ENCODE measurements around the gene SERGEF.

SERGEF gene

GRCh38 chr11:17865765-17866428, 146.9 kb downstream of the SERGEF start:
- Histone ChIP-seq H3K4me3 (ENCODE audit: low read length) (no peak overlapping the region), H3K9me3 (ENCODE audit: control insufficient read depth, insufficient read depth, low read length) (no peaks in the 10 kb centered on the region), H3K27me3 (ENCODE audit: control insufficient read depth, insufficient read depth, low read length) (no peaks in the 10 kb centered on the region), H3K4me1 (ENCODE audit: control insufficient read depth, insufficient read depth, low read length) (0 out of 2 replicates have a peak, but pooled peaks cover 1% of the 10 kb centered on the region), H3K36me3 (ENCODE audit: control insufficient read depth, insufficient read depth, low read length) (no peaks in the 10 kb centered on the region), H3K27ac (ENCODE audit: low read length) (no peak overlapping the region)
- 100% methylated on average over 1 of the region's 3 CpGs for WGBS (ENCODE audit: insufficient coverage, insufficient read length)
- no peak for DNase-seq (ENCODE audit: low read depth, low spot score)

GRCh38 chr11:17864478-17864941, 148.3 kb downstream of the SERGEF start:
- Histone ChIP-seq H3K4me1 (ENCODE audit: control insufficient read depth, insufficient read depth, low read length) (0 out of 2 replicates have a peak, but pooled peaks cover 1% of the 10 kb centered on the region), H3K4me3 (ENCODE audit: low read length) (no peak overlapping the region), H3K9me3 (ENCODE audit: control insufficient read depth, insufficient read depth, low read length) (no peaks in the 10 kb centered on the region), H3K27ac (ENCODE audit: low read length) (no peak overlapping the region), H3K27me3 (ENCODE audit: control insufficient read depth, insufficient read depth, low read length) (no peaks in the 10 kb centered on the region), H3K36me3 (ENCODE audit: control insufficient read depth, insufficient read depth, low read length) (no peaks in the 10 kb centered on the region)
- no CpG with 5 or more reads among the region's 3 CpGs for WGBS (ENCODE audit: insufficient coverage, insufficient read length)
- peak; percentile 22 for DNase-seq (ENCODE audit: low read depth, low spot score)

GRCh38 chr11:17861036-17861755, 151.7 kb downstream of the SERGEF start:
- Histone ChIP-seq H3K27ac (ENCODE audit: low read length) (no peak overlapping the region), H3K4me1 (ENCODE audit: control insufficient read depth, insufficient read depth, low read length) (0 out of 2 replicates have a peak, but pooled peaks cover 1% of the 10 kb centered on the region), H3K36me3 (ENCODE audit: control insufficient read depth, insufficient read depth, low read length) (no peaks in the 10 kb centered on the region), H3K27me3 (ENCODE audit: control insufficient read depth, insufficient read depth, low read length) (no peaks in the 10 kb centered on the region), H3K9me3 (ENCODE audit: control insufficient read depth, insufficient read depth, low read length) (no peaks in the 10 kb centered on the region), H3K4me3 (ENCODE audit: low read length) (no peak overlapping the region)
- no peak for DNase-seq (ENCODE audit: low read depth, low spot score)
- no CpG with 5 or more reads among the region's 5 CpGs for WGBS (ENCODE audit: insufficient coverage, insufficient read length)

GRCh38 chr11:17859552-17859951, 153.3 kb downstream of the SERGEF start:
- 0 out of 2 replicates have a peak, but pooled peaks cover 1% of the 10 kb centered on the region for H3K4me1 ChIP-seq (ENCODE audit: control insufficient read depth, insufficient read depth, low read length)
- H3K27me3 ChIP-seq (ENCODE audit: control insufficient read depth, insufficient read depth, low read length), result no peaks in the 10 kb centered on the region
- H3K27ac ChIP-seq (ENCODE audit: low read length), result no peak overlapping the region
- H3K4me3 ChIP-seq (ENCODE audit: low read length), result no peak overlapping the region
- WGBS (ENCODE audit: insufficient coverage, insufficient read length), result no CpG with 5 or more reads among the region's 2 CpGs
- no peaks in the 10 kb centered on the region for H3K9me3 ChIP-seq (ENCODE audit: control insufficient read depth, insufficient read depth, low read length)
- DNase-seq (ENCODE audit: low read depth, low spot score), result no peak
- no peaks in the 10 kb centered on the region for H3K36me3 ChIP-seq (ENCODE audit: control insufficient read depth, insufficient read depth, low read length)

GRCh38 chr11:17855531-17856290, 157.1 kb downstream of the SERGEF start:
- no CpG with 5 or more reads among the region's 4 CpGs for WGBS (ENCODE audit: insufficient coverage, insufficient read length)
- Histone ChIP-seq H3K4me3 (ENCODE audit: low read length) (no peak overlapping the region), H3K9me3 (ENCODE audit: control insufficient read depth, insufficient read depth, low read length) (no peaks in the 10 kb centered on the region), H3K4me1 (ENCODE audit: control insufficient read depth, insufficient read depth, low read length) (no peaks in the 10 kb centered on the region), H3K36me3 (ENCODE audit: control insufficient read depth, insufficient read depth, low read length) (no peaks in the 10 kb centered on the region), H3K27ac (ENCODE audit: low read length) (no peak overlapping the region), H3K27me3 (ENCODE audit: control insufficient read depth, insufficient read depth, low read length) (no peaks in the 10 kb centered on the region)
- DNase-seq (ENCODE audit: low read depth, low spot score), result no peak

GRCh38 chr11:17853280-17853679, 159.6 kb downstream of the SERGEF start:
- Histone ChIP-seq H3K9me3 (ENCODE audit: control insufficient read depth, insufficient read depth, low read length) (no peaks in the 10 kb centered on the region), H3K27ac (ENCODE audit: low read length) (no peak overlapping the region), H3K27me3 (ENCODE audit: control insufficient read depth, insufficient read depth, low read length) (no peaks in the 10 kb centered on the region), H3K36me3 (ENCODE audit: control insufficient read depth, insufficient read depth, low read length) (no peaks in the 10 kb centered on the region), H3K4me3 (ENCODE audit: low read length) (no peak overlapping the region), H3K4me1 (ENCODE audit: control insufficient read depth, insufficient read depth, low read length) (no peaks in the 10 kb centered on the region)
- no peak for DNase-seq (ENCODE audit: low read depth, low spot score)
- WGBS (ENCODE audit: insufficient coverage, insufficient read length), result no CpG with 5 or more reads among the region's 4 CpGs

GRCh38 chr11:17852246-17852645, 160.6 kb downstream of the SERGEF start:
- Histone ChIP-seq H3K4me3 (ENCODE audit: low read length) (no peak overlapping the region), H3K36me3 (ENCODE audit: control insufficient read depth, insufficient read depth, low read length) (no peaks in the 10 kb centered on the region), H3K9me3 (ENCODE audit: control insufficient read depth, insufficient read depth, low read length) (no peaks in the 10 kb centered on the region), H3K27me3 (ENCODE audit: control insufficient read depth, insufficient read depth, low read length) (no peaks in the 10 kb centered on the region), H3K27ac (ENCODE audit: low read length) (no peak overlapping the region), H3K4me1 (ENCODE audit: control insufficient read depth, insufficient read depth, low read length) (no peaks in the 10 kb centered on the region)
- WGBS (ENCODE audit: insufficient coverage, insufficient read length), result no CpG with 5 or more reads among the region's 1 CpG
- no peak for DNase-seq (ENCODE audit: low read depth, low spot score)

GRCh38 chr11:17851697-17852096, 161.2 kb downstream of the SERGEF start:
- Histone ChIP-seq H3K36me3 (ENCODE audit: control insufficient read depth, insufficient read depth, low read length) (no peaks in the 10 kb centered on the region), H3K4me3 (ENCODE audit: low read length) (no peak overlapping the region), H3K4me1 (ENCODE audit: control insufficient read depth, insufficient read depth, low read length) (no peaks in the 10 kb centered on the region), H3K9me3 (ENCODE audit: control insufficient read depth, insufficient read depth, low read length) (no peaks in the 10 kb centered on the region), H3K27ac (ENCODE audit: low read length) (no peak overlapping the region), H3K27me3 (ENCODE audit: control insufficient read depth, insufficient read depth, low read length) (no peaks in the 10 kb centered on the region)
- no CpG with 5 or more reads among the region's 1 CpG for WGBS (ENCODE audit: insufficient coverage, insufficient read length)
- no peak for DNase-seq (ENCODE audit: low read depth, low spot score)

GRCh38 chr11:17850336-17850735, 162.5 kb downstream of the SERGEF start:
- no peaks in the 10 kb centered on the region for H3K36me3 ChIP-seq (ENCODE audit: control insufficient read depth, insufficient read depth, low read length)
- no peak for DNase-seq (ENCODE audit: low read depth, low spot score)
- H3K4me3 ChIP-seq (ENCODE audit: low read length), result no peak overlapping the region
- no peaks in the 10 kb centered on the region for H3K27me3 ChIP-seq (ENCODE audit: control insufficient read depth, insufficient read depth, low read length)
- no CpG with 5 or more reads among the region's 2 CpGs for WGBS (ENCODE audit: insufficient coverage, insufficient read length)
- no peaks in the 10 kb centered on the region for H3K4me1 ChIP-seq (ENCODE audit: control insufficient read depth, insufficient read depth, low read length)
- H3K27ac ChIP-seq (ENCODE audit: low read length), result no peak overlapping the region
- H3K9me3 ChIP-seq (ENCODE audit: control insufficient read depth, insufficient read depth, low read length), result no peaks in the 10 kb centered on the region

- Histone ChIP-seq H3K4me3 (ENCODE audit: low read length) (no peak overlapping the region), H3K4me1 (ENCODE audit: control insufficient read depth, insufficient read depth, low read length) (no peaks in the 10 kb centered on the region), H3K27ac (ENCODE audit: low read length) (no peak overlapping the region), H3K27me3 (ENCODE audit: control insufficient read depth, insufficient read depth, low read length) (no peaks in the 10 kb centered on the region), H3K36me3 (ENCODE audit: control insufficient read depth, insufficient read depth, low read length) (no peaks in the 10 kb centered on the region), H3K9me3 (ENCODE audit: control insufficient read depth, insufficient read depth, low read length) (no peaks in the 10 kb centered on the region)
- DNase-seq (ENCODE audit: low read depth, low spot score), result no peak
- no CpG with 5 or more reads among the region's 2 CpGs for WGBS (ENCODE audit: insufficient coverage, insufficient read length)
These were observed 164.1 kb downstream of the SERGEF start for GRCh38 chr11:17848715-17849114.
